ENCODE data around the gene RAD1.

Gene RAD1

GRCh38 chr5:34858790-34859189 is 56.5 kb downstream of the RAD1 start:
- no peak for DNase-seq

GRCh38 chr5:34857894-34858293 is 57.4 kb downstream of the RAD1 start:
- no peak for DNase-seq

GRCh38 chr5:34857161-34857560 is 58.1 kb downstream of the RAD1 start:
- no peak for DNase-seq
